GM18867 (cell line): Measurements from ENCODE around the gene CABCOCO1.

ENCODE experiments used
- ATAC-seq: cut with Tn5 transposase; IDR thresholded peaks from one replicate; pipeline ENCODE4 v1.9.1; 2021; ENCODE audit warnings: mild to moderate bottlenecking, moderate library complexity; ENCODE audit not compliant: unreplicated experiment

CABCOCO1 gene

DNA sequence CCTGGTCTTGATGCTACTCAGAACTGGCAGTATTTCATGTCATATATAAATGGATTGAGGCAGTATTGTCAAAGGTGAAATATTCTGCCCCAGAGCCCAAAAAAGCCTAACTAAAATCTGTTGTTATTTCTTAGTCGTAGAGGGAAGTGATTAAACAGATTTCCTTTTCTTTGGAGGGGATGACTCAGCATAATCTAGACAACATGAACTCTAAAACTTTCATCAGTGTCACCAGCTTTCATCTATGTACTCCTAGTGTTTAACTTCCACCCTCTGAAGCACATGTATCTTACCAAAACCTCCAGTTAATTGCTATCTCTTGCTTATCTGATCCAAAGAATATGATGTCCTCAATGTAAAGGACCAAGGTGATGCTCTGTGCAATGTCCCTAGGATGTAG lies 141.7 kb downstream of the CABCOCO1 start:
- ATAC-seq = no peak

DNA sequence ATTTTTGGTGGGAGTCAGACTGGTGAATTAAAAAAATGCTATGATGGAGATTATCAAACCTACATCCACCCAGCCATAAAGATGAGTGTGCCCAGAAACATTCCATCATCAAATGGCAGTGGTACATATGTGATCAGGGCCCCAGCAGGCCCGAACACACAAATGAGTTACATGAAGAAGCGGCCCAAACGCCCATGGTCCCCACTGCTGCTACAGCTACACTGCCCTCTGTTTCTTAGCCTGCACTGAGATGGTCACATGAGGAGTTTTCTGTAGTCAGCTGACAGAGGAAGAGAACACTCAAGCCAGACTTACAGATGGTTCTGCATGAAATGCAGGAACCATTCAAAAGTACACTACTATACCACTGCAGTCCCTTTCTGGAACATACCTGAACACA lies 142.4 kb downstream of the CABCOCO1 start:
- no peak for ATAC-seq

DNA sequence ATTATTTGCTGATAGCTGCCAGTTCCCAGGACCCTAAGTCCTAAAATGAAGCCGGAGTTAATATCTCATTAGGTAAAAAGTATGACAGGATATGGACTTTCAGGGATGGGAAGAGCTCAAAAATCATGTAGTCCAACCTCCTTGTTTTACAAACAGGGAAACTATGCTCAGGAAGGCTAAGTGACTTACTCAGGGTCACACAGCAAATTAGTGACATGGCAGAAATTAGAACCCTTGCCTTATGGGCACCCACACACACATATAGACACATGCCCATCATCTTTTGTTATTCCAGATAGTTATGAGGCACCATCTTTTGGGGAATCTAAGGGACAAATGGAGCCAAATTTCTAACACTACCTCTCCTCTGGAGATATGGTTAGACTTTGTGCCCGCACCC lies 147.5 kb downstream of the CABCOCO1 start:
- ATAC-seq = no peak

DNA sequence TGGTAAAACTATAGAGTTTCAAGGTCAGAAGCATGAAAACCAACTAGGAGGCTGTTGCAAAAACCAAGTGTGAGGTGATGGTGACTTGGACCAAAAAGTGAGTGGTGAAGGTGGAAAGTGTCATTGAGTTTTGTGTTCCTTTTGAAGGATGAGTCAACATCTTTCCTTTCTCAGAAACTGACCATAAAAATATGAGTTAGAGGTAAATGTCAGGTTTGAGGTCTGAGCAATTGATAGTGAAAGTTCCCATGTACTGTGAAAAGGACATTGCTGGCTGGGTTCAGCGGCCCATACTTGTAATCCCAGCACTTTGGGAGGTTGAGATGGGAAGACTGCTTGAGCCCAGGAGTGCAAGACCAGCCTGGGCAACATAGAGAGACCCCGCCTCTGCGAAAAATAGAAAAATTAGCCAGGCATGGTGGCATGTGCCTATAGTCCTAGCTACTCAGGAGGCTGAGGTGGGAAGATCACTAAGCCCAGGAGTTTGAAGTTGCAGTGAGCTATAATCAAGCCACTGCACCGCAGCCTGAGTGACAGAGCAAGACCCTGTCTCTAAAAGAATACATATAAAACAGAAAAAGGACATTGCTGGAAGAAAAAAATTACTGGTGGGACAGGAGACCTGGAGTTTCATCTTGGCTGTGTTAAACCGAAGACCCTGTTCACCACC lies 149.5 kb downstream of the CABCOCO1 start:
- peak; percentile 78 for ATAC-seq

DNA sequence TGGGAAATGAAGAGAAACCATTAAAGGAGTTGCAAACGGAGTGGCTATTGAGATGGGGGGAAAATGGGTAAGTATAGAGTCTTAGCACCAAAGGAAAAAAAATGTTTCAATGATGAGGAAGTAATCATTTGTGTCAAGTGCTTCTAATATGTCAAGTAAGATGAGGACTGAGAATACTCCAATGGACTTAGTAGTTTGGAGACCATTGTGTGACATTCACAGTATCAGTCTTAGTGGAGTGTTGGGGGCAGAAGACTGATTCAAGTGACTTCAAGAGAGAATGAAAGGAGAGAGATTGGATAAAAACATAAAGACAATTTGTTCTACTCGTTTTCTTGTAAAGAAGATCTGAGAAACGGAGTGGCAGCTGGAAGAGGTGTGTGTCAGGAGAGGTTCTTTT lies 150.2 kb downstream of the CABCOCO1 start:
- ATAC-seq = no peak

DNA sequence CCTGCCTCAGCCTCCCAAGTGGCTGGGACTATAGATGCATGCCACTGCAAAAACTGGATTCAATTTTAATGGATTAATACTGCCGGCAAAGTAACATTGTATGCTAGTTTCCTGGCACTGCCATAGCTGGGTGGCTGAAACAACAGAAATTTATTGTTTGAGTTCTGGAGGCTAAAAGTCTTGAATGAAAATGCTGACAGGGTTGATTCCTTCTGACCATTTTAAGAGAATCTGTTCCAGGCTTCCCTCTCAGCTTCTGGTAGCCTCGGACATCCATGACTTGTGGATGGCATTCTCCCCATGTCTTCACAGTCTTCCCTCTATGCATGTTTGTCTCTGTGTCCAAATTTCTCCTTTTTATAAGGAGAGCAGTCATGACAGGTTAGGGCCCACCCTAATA lies 151.4 kb downstream of the CABCOCO1 start:
- ATAC-seq = no peak

DNA sequence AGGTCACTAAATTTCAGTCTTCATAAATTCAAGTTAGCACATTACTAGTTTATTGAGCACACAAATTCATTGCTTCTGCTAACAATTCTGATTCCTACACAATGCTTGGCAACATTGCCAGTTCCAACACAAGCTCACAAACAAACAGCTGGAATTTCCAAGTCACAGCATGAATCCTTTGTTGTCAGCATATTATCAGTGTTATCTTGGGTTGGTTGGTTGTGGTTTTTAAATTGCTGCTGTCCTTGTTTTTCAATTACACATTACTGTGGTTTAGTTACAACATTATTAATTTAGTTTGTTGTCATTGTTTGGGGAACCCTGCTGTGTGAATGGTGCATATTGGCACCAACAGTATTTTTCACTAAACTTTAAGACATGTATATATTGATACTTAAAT lies 152.8 kb downstream of the CABCOCO1 start:
- ATAC-seq = no peak
